DND-41 (cell line): Measurements from ENCODE around the gene FLOT1.

Experiments used
- EZH2 ChIP-seq: IDR thresholded peaks from 3 replicates; pipeline ENCODE4 v1.6.1; 2012; ENCODE audit warnings: borderline replicate concordance, low read depth, mild to moderate bottlenecking, moderate library complexity, low read length, inconsistent platforms; ENCODE audit not compliant: severe bottlenecking
- TF ChIP-seq, protein P1 (sequence below): IDR thresholded peaks from 2 replicates; pipeline ENCODE4 v1.5.1; 2012; ENCODE audit warnings: borderline replicate concordance, low read length, moderate library complexity, mild to moderate bottlenecking; ENCODE audit not compliant: poor library complexity, severe bottlenecking; ENCODE audit errors: extremely low read depth

DNA sequence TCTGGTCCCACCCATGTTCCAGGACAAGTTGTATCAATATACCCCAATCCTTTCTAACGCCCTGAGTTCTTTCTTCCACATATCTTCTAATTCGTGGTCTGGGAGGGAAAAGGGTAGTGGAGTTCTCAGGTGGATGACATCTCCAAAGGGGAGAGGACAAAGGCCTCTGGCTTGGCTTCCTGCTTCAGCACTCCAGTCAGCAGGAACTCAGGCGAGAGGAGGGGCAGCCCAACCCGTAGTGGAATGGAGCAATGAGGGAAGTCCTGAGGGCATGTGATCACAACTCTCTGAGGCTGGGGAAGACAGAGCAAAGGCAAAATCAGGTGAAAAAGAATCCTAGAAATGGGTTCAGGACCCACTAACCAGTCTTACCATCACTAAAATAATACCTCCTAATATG, 42.1 kb downstream of the FLOT1 start:
- TF ChIP-seq, protein P1, sequence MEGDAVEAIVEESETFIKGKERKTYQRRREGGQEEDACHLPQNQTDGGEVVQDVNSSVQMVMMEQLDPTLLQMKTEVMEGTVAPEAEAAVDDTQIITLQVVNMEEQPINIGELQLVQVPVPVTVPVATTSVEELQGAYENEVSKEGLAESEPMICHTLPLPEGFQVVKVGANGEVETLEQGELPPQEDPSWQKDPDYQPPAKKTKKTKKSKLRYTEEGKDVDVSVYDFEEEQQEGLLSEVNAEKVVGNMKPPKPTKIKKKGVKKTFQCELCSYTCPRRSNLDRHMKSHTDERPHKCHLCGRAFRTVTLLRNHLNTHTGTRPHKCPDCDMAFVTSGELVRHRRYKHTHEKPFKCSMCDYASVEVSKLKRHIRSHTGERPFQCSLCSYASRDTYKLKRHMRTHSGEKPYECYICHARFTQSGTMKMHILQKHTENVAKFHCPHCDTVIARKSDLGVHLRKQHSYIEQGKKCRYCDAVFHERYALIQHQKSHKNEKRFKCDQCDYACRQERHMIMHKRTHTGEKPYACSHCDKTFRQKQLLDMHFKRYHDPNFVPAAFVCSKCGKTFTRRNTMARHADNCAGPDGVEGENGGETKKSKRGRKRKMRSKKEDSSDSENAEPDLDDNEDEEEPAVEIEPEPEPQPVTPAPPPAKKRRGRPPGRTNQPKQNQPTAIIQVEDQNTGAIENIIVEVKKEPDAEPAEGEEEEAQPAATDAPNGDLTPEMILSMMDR = no peak
- TF ChIP-seq EZH2 = no peak
